Transverse colon (tissue), 4 donors: ENCODE data around the gene NUDT22.

Source experiments
- EP300 ChIP-seq: sonication (generic); formaldehyde crosslinking; IDR thresholded peaks from one replicate; pipeline ENCODE4 v1.6.1; 2017; ENCODE audit warnings: antibody characterized with exemption, low read depth
- POLR2A ChIP-seq: fragments of 450-650 bp; IDR thresholded peaks from one replicate; pipeline ENCODE4 v1.6.1; 2016; ENCODE audit warnings: antibody characterized with exemption, mild to moderate bottlenecking, moderate library complexity
- POLR2AphosphoS5 ChIP-seq, 3 donors: sonication (generic); formaldehyde crosslinking; IDR thresholded peaks; one replicate each; pipeline ENCODE4 v1.6.1; 2016; ENCODE audit warnings: antibody characterized with exemption in 3 of 3
- TF ChIP-seq, protein P1 (sequence below), 5 experiments: fragments of 200-600 bp in 3 of 5; fragments of 450-650 bp in 2 of 5; sonication (generic) in 3 of 5; IDR thresholded peaks; 1 replicate in 2 of 5; 2 replicates in 3 of 5; pipeline ENCODE4 v1.5.1; 2016 to 2017; ENCODE audit warnings: antibody characterized with exemption in 5 of 5, inconsistent platforms in 3 of 5, mild to moderate bottlenecking in 2 of 5, moderate library complexity in 1 of 5

DNA sequence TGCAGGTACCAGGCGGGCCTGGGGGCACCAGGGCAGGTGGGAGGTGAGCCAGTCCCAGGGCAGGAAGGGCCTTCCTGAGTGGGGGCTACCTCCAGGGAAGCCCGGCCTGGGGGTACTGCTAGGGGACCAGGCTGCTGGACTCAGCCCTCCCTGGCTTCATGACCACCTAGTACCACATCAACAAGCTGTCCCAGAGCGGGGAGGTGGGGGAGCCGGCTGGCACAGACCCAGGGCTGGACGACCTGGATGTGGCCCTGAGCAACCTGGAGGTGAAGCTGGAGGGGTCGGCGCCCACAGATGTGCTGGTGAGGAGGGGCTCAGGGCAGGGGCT lies 6.8 kb upstream of the NUDT22 start:
- no peak for TF ChIP-seq POLR2A
- TF ChIP-seq, protein P1, sequence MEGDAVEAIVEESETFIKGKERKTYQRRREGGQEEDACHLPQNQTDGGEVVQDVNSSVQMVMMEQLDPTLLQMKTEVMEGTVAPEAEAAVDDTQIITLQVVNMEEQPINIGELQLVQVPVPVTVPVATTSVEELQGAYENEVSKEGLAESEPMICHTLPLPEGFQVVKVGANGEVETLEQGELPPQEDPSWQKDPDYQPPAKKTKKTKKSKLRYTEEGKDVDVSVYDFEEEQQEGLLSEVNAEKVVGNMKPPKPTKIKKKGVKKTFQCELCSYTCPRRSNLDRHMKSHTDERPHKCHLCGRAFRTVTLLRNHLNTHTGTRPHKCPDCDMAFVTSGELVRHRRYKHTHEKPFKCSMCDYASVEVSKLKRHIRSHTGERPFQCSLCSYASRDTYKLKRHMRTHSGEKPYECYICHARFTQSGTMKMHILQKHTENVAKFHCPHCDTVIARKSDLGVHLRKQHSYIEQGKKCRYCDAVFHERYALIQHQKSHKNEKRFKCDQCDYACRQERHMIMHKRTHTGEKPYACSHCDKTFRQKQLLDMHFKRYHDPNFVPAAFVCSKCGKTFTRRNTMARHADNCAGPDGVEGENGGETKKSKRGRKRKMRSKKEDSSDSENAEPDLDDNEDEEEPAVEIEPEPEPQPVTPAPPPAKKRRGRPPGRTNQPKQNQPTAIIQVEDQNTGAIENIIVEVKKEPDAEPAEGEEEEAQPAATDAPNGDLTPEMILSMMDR (IDR thresholded peaks at IDR 0.05) = no peak
- TF ChIP-seq EP300 = no peak
- no peak for TF ChIP-seq POLR2AphosphoS5 (IDR thresholded peaks at IDR 0.05)
